ENCODE results near the gene NKD2. TPM values are rescaled to one million over a fixed set of nuclear protein-coding genes. Genes with fewer than 3 reads are reported as not detected.

NKD2 gene
- polyA plus RNA-seq, 1 of the 3 experiments (the other 2 are of a cell fraction): not detected

- 73% methylated on average over 24 of the region's 24 CpGs for WGBS (ENCODE audit: low lambda C conversion rate)
- DNase-seq: no peak
- Histone ChIP-seq H3K4me1 (ENCODE audit: control insufficient read depth in 1 of 2, insufficient read depth in 2 of 2, low read depth in 1 of 2, low read length in 1 of 2) (no peaks in the 10 kb centered on the region; a peak in 1 of 4 replicates), H3K4me2 (no peak overlapping the region), H3K9me3 (no peaks in the 10 kb centered on the region), H3K27ac (ENCODE audit: low read depth in 2 of 2, low read length in 1 of 2) (no peak overlapping the region), H3K36me3 (replicated peaks in 1 of 2; ENCODE audit: control insufficient read depth in 1 of 2, insufficient read depth in 2 of 2, low read length in 1 of 2) (no peaks in the 10 kb centered on the region), H3K9ac (no peak overlapping the region), H3K27me3 (ENCODE audit: insufficient read depth) (no peaks in the 10 kb centered on the region), H3K4me3 (ENCODE audit: low read depth in 2 of 2, low read length in 1 of 2) (no peak overlapping the region), H3F3A (replicated peaks; ENCODE audit: insufficient read depth) (no peaks in the 10 kb centered on the region), H2AFZ (ENCODE audit: low read depth) (no peak overlapping the region), H4K20me1 (ENCODE audit: insufficient read depth) (no peaks in the 10 kb centered on the region), H3K79me2 (ENCODE audit: insufficient read depth) (no peaks in the 10 kb centered on the region), H3K9me2 (no peaks in the 10 kb centered on the region)
- TF ChIP-seq POLR2AphosphoS5 (IDR thresholded peaks at IDR 0.05; ENCODE audit: low read depth, low read length): no peak
- TF ChIP-seq CHD2 (IDR thresholded peaks at IDR 0.05; ENCODE audit: low read length, partially characterized antibody): no peak
- no peak for TF ChIP-seq MEF2A (IDR thresholded peaks at IDR 0.05; ENCODE audit: borderline replicate concordance, low read depth)
- no peak for TF ChIP-seq RFX5 (IDR thresholded peaks at IDR 0.05; ENCODE audit: low read length)
- TF ChIP-seq NFIC (IDR thresholded peaks at IDR 0.05; ENCODE audit: borderline replicate concordance): no peak
- TF ChIP-seq REST (IDR thresholded peaks at IDR 0.05; ENCODE audit: low read depth, low read length): no peak
- TF ChIP-seq FOSL2 (IDR thresholded peaks at IDR 0.05; ENCODE audit: borderline replicate concordance, low read depth): no peak
- TF ChIP-seq PBX3 (IDR thresholded peaks at IDR 0.05): no peak
- no peak for TF ChIP-seq SMC3 (IDR thresholded peaks at IDR 0.05; ENCODE audit: low read depth, low read length)
- TF ChIP-seq SIN3A (IDR thresholded peaks at IDR 0.05; ENCODE audit: borderline replicate concordance, low read depth, low read length): no peak
- no peak for TF ChIP-seq YY1 (IDR thresholded peaks at IDR 0.05; ENCODE audit: low read depth)
- no peak for TF ChIP-seq EZH2phosphoT487 (IDR thresholded peaks at IDR 0.05; ENCODE audit: borderline replicate concordance, low read depth)
- TF ChIP-seq GATA2 (CRISPR knock-in tag; IDR thresholded peaks at IDR 0.05): no peak
- no peak for TF ChIP-seq EP300 (IDR thresholded peaks at IDR 0.05; ENCODE audit: borderline replicate concordance in 1 of 2, low read depth in 1 of 2, low read length in 1 of 2)
- TF ChIP-seq RCOR1 (IDR thresholded peaks at IDR 0.05; ENCODE audit: low read length): no peak
- ChIA-PET CTCF (interaction anchor here (1.3 to 1.6 kb wide), 3 partner anchors 22 to 109 kb away, joined by 3 to 4 read pairs (median 4); no protein-coding TSS in a partner anchor), POLR2A (interaction anchor here (0.6 kb wide), 1 partner anchor 94 kb away, joined by 3 read pairs; no protein-coding TSS in a partner anchor)
Measured at GRCh38 chr5:1029282-1029944, 20.8 kb downstream of the NKD2 start.
